Endothelial cell of umbilical vein (primary cell): ENCODE measurements around the gene TOP2B. TPM values are rescaled to one million over a fixed set of nuclear protein-coding genes. Genes with fewer than 3 reads are reported as not detected.

Experiments used
- BruUV-seq: library from RNA; stranded (reverse); fragments of 400-500 nt; replicated peaks from 2 replicates; lab custom pipeline; 2021; lab: Mats Ljungman, UMichigan
- CTCF ChIA-PET: fragments of 300-600, 350-600 bp; sonication (Branson Sonifier 250); formaldehyde crosslinking; loops from one replicate; lab custom pipeline; 2021; ENCODE audit warnings: antibody characterized with exemption, inconsistent platforms; lab: Charles Lee
- POLR2A ChIA-PET: fragments of 300-600, 350-600 bp; sonication (Branson Sonifier 250); formaldehyde crosslinking; loops from one replicate; lab custom pipeline; 2021; ENCODE audit warnings: antibody characterized with exemption, inconsistent platforms; lab: Charles Lee
- DNase-seq: peaks from one replicate; pipeline ENCODE4 v3.0.0-alpha.2; 2011; ENCODE audit warnings: low read depth, low spot score
- FAIRE-seq: peaks from 2 replicates; lab custom pipeline; 2011; peaks lifted over from hg19 to GRCh38; lab: Jason Lieb, UNC
- H2AFZ ChIP-seq: 2 replicates; pipeline ENCODE4 v1.6.0; 2012; ENCODE audit warnings: low read depth, low read length, control low read depth, inconsistent platforms
- H3K27ac ChIP-seq: 2 replicates; pipeline ENCODE4 v1.5.1; 2011; ENCODE audit warnings: low read depth, mild to moderate bottlenecking, control low read depth, low read length, moderate library complexity; ENCODE audit not compliant: insufficient read depth
- H3K27me3 ChIP-seq, 2 experiments: 2 replicates each; pipeline versions ENCODE4 v1.6.0 to v1.6.1; 2011; ENCODE audit warnings: low read length in 2 of 2, mixed read lengths in 1 of 2; ENCODE audit not compliant: control insufficient read depth in 2 of 2, insufficient read depth in 2 of 2
- H3K36me3 ChIP-seq, 2 experiments: 2 replicates in 1 of 2; 3 replicates in 1 of 2; pipeline ENCODE4 v1.5.1; 2011; ENCODE audit warnings: low read length in 2 of 2, mild to moderate bottlenecking in 1 of 2, moderate library complexity in 1 of 2; ENCODE audit not compliant: control insufficient read depth in 2 of 2, insufficient read depth in 2 of 2; ENCODE audit errors: extremely low read depth in 1 of 2
- H3K4me1 ChIP-seq: 3 replicates; pipeline ENCODE4 v1.5.1; 2011; ENCODE audit warnings: mild to moderate bottlenecking, low read length; ENCODE audit not compliant: control insufficient read depth, insufficient read depth; ENCODE audit errors: extremely low read depth
- H3K4me2 ChIP-seq: 2 replicates; pipeline ENCODE4 v1.6.1; 2011; ENCODE audit warnings: low read length, control low read depth, mixed read lengths; ENCODE audit not compliant: insufficient read depth
- H3K4me3 ChIP-seq, 3 experiments: fragments of 200-600 bp in 1 of 3; sonication (generic), shearing (Covaris generic) in 1 of 3; replicated peaks in 1 of 3; 2 replicates each; pipeline ENCODE4 v1.5.1; 2011 to 2016; ENCODE audit warnings: control low read depth in 3 of 3, low read length in 3 of 3, mild to moderate bottlenecking in 2 of 3, inconsistent platforms in 1 of 3, low read depth in 1 of 3, moderate library complexity in 1 of 3; ENCODE audit not compliant: insufficient read depth in 1 of 3
- H3K79me2 ChIP-seq: 2 replicates; pipeline ENCODE4 v1.6.0; 2012; ENCODE audit warnings: low read length, inconsistent platforms; ENCODE audit not compliant: control insufficient read depth, insufficient read depth
- H3K9ac ChIP-seq: replicated peaks from 2 replicates; pipeline ENCODE3; 2011; ENCODE audit warnings: low read length, control low read depth; ENCODE audit not compliant: insufficient read depth; ENCODE audit errors: extremely low read depth
- H3K9me1 ChIP-seq: replicated peaks from 3 replicates; pipeline ENCODE4 v1.6.0; 2011; ENCODE audit warnings: mild to moderate bottlenecking, low read length; ENCODE audit not compliant: control insufficient read depth, insufficient read depth; ENCODE audit errors: extremely low read depth
- H3K9me3 ChIP-seq: replicated peaks from 2 replicates; pipeline ENCODE4 v1.5.1; 2012; ENCODE audit warnings: low read length, inconsistent platforms; ENCODE audit not compliant: control insufficient read depth, insufficient read depth
- H4K20me1 ChIP-seq: replicated peaks from 2 replicates; pipeline ENCODE3; 2011; ENCODE audit warnings: mild to moderate bottlenecking, low read length; ENCODE audit not compliant: control insufficient read depth, insufficient read depth; ENCODE audit errors: extremely low read depth
- EZH2 ChIP-seq: IDR thresholded peaks from 2 replicates; pipeline ENCODE4 v1.6.1; 2012; ENCODE audit warnings: borderline replicate concordance, low read depth, mild to moderate bottlenecking, moderate library complexity, low read length, inconsistent platforms; ENCODE audit not compliant: severe bottlenecking
- JUN ChIP-seq: IDR thresholded peaks from 2 replicates; pipeline ENCODE4 v1.6.1; 2011; ENCODE audit warnings: borderline replicate concordance, low read depth; ENCODE audit not compliant: insufficient read length, insufficient read depth
- POLR2A ChIP-seq: IDR thresholded peaks from 2 replicates; pipeline ENCODE4 v1.6.1; 2012; ENCODE audit warnings: low read depth, mild to moderate bottlenecking, control low read depth, low read length
- dilution Hi-C: fragments of 300-500 bp; cut with MboI; formaldehyde crosslinking; loops from one replicate; pipeline ENCODE4 v1.15.0; 2019; ENCODE audit warnings: low sequenced_read_pairs; ENCODE audit not compliant: extremely low pct_ligation_motif_present
- intact Hi-C: fragments of 100-400 bp; cut with micrococcal nuclease; formaldehyde crosslinking; loops from one replicate; pipeline ENCODE4 v1.10.0; 2022
- polyA plus RNA-seq, 4 experiments: library from polyadenylated mRNA; depleted of rRNA in 3 of 4; stranded (reverse) in 3 of 4; unstranded in 1 of 4; fragments of >200 nt; gene quantifications; 2 replicates each; pipeline versions ENCODE4 v1.2.1 to v1.2.3, GENCODE V29; 2011 to 2012; ENCODE audit warnings: missing spikeins in 1 of 4
- total RNA-seq: library from RNA; stranded (reverse); gene quantifications from 2 replicates; pipeline ENCODE4 v1.2.3, GENCODE V29; 2021

Gene TOP2B
- total and polyA plus RNA-seq, 2 donors (not counting 3 experiments of a cell fraction or from before 2014, with no cell fraction given): 20.4 to 98.9 TPM

GRCh38 chr3:25665315-25666280, 891 bp upstream of the TOP2B start:
- H3K27ac ChIP-seq: peak overlapping the region; percentile 76
- no peaks in the 10 kb centered on the region for H3K36me3 ChIP-seq
- H3K9ac ChIP-seq: peak overlapping the region; percentile 87
- H3K79me2 ChIP-seq: peaks cover 32% of the 10 kb centered on the region
- H3K4me2 ChIP-seq: peak overlapping the region; percentile 87
- H3K9me1 ChIP-seq: no peaks in the 10 kb centered on the region
- FAIRE-seq (no peak), DNase-seq (no peak)
- no TSS peak for BruUV-seq
- peak overlapping the region; percentile 98 for H2AFZ ChIP-seq
- H3K4me1 ChIP-seq: peaks cover 19% of the 10 kb centered on the region
- H4K20me1 ChIP-seq: peaks cover 8% of the 10 kb centered on the region
- no peaks in the 10 kb centered on the region for H3K27me3 ChIP-seq
- H3K9me3 ChIP-seq: no peaks in the 10 kb centered on the region
- ChIA-PET CTCF (interaction anchor here (0.7 to 1.7 kb wide), 4 partner anchors 10 to 191 kb away, joined by 4 read pairs; no protein-coding TSS in a partner anchor), POLR2A (interaction anchor here (0.6 kb wide), 1 partner anchor 27 kb away, joined by 4 read pairs; no protein-coding TSS in a partner anchor)
- H3K4me3 ChIP-seq: peak overlapping the region; percentile 83 to 98 (median 92)
- dilution Hi-C loops: no loop called here
- intact Hi-C loops: loop anchor here (1.0 to 2.0 kb wide), 2 partner anchors 118 to 237 kb away; partner anchors contain the start of genes NGLY1 and RARB
- TF ChIP-seq EZH2: no peak
- no peak for TF ChIP-seq POLR2A
- no peak for TF ChIP-seq JUN
